Endothelial cell of umbilical vein (primary cell): Measurements from ENCODE around the gene GATA2. TPM values are rescaled to one million over a fixed set of nuclear protein-coding genes. Genes with fewer than 3 reads are reported as not detected.

Experiments
- BruUV-seq: library from RNA; stranded (reverse); fragments of 400-500 nt; replicated peaks from 2 replicates; lab custom pipeline; 2021; lab: Mats Ljungman, UMichigan
- CTCF ChIA-PET: fragments of 300-600, 350-600 bp; sonication (Branson Sonifier 250); formaldehyde crosslinking; loops from one replicate; lab custom pipeline; 2021; ENCODE audit warnings: antibody characterized with exemption, inconsistent platforms; lab: Charles Lee
- POLR2A ChIA-PET: fragments of 300-600, 350-600 bp; sonication (Branson Sonifier 250); formaldehyde crosslinking; loops from one replicate; lab custom pipeline; 2021; ENCODE audit warnings: antibody characterized with exemption, inconsistent platforms; lab: Charles Lee
- DNase-seq: peaks from one replicate; pipeline ENCODE4 v3.0.0-alpha.2; 2011; ENCODE audit warnings: low read depth, low spot score
- FAIRE-seq: peaks from 2 replicates; lab custom pipeline; 2011; peaks lifted over from hg19 to GRCh38; lab: Jason Lieb, UNC
- H2AFZ ChIP-seq: 2 replicates; pipeline ENCODE4 v1.6.0; 2012; ENCODE audit warnings: low read depth, low read length, control low read depth, inconsistent platforms
- H3K27ac ChIP-seq: 2 replicates; pipeline ENCODE4 v1.5.1; 2011; ENCODE audit warnings: low read depth, mild to moderate bottlenecking, control low read depth, low read length, moderate library complexity; ENCODE audit not compliant: insufficient read depth
- H3K27me3 ChIP-seq, 2 experiments: 2 replicates each; pipeline versions ENCODE4 v1.6.0 to v1.6.1; 2011; ENCODE audit warnings: low read length in 2 of 2, mixed read lengths in 1 of 2; ENCODE audit not compliant: control insufficient read depth in 2 of 2, insufficient read depth in 2 of 2
- H3K36me3 ChIP-seq, 2 experiments: 2 replicates in 1 of 2; 3 replicates in 1 of 2; pipeline ENCODE4 v1.5.1; 2011; ENCODE audit warnings: low read length in 2 of 2, mild to moderate bottlenecking in 1 of 2, moderate library complexity in 1 of 2; ENCODE audit not compliant: control insufficient read depth in 2 of 2, insufficient read depth in 2 of 2; ENCODE audit errors: extremely low read depth in 1 of 2
- H3K4me1 ChIP-seq: 3 replicates; pipeline ENCODE4 v1.5.1; 2011; ENCODE audit warnings: mild to moderate bottlenecking, low read length; ENCODE audit not compliant: control insufficient read depth, insufficient read depth; ENCODE audit errors: extremely low read depth
- H3K4me2 ChIP-seq: 2 replicates; pipeline ENCODE4 v1.6.1; 2011; ENCODE audit warnings: low read length, control low read depth, mixed read lengths; ENCODE audit not compliant: insufficient read depth
- H3K4me3 ChIP-seq, 3 experiments: fragments of 200-600 bp in 1 of 3; sonication (generic), shearing (Covaris generic) in 1 of 3; replicated peaks in 1 of 3; 2 replicates each; pipeline ENCODE4 v1.5.1; 2011 to 2016; ENCODE audit warnings: control low read depth in 3 of 3, low read length in 3 of 3, mild to moderate bottlenecking in 2 of 3, inconsistent platforms in 1 of 3, low read depth in 1 of 3, moderate library complexity in 1 of 3; ENCODE audit not compliant: insufficient read depth in 1 of 3
- H3K79me2 ChIP-seq: 2 replicates; pipeline ENCODE4 v1.6.0; 2012; ENCODE audit warnings: low read length, inconsistent platforms; ENCODE audit not compliant: control insufficient read depth, insufficient read depth
- H3K9ac ChIP-seq: replicated peaks from 2 replicates; pipeline ENCODE3; 2011; ENCODE audit warnings: low read length, control low read depth; ENCODE audit not compliant: insufficient read depth; ENCODE audit errors: extremely low read depth
- H3K9me1 ChIP-seq: replicated peaks from 3 replicates; pipeline ENCODE4 v1.6.0; 2011; ENCODE audit warnings: mild to moderate bottlenecking, low read length; ENCODE audit not compliant: control insufficient read depth, insufficient read depth; ENCODE audit errors: extremely low read depth
- H3K9me3 ChIP-seq: replicated peaks from 2 replicates; pipeline ENCODE4 v1.5.1; 2012; ENCODE audit warnings: low read length, inconsistent platforms; ENCODE audit not compliant: control insufficient read depth, insufficient read depth
- H4K20me1 ChIP-seq: replicated peaks from 2 replicates; pipeline ENCODE3; 2011; ENCODE audit warnings: mild to moderate bottlenecking, low read length; ENCODE audit not compliant: control insufficient read depth, insufficient read depth; ENCODE audit errors: extremely low read depth
- EZH2 ChIP-seq: IDR thresholded peaks from 2 replicates; pipeline ENCODE4 v1.6.1; 2012; ENCODE audit warnings: borderline replicate concordance, low read depth, mild to moderate bottlenecking, moderate library complexity, low read length, inconsistent platforms; ENCODE audit not compliant: severe bottlenecking
- FOS ChIP-seq: IDR thresholded peaks from 2 replicates; pipeline ENCODE4 v1.6.1; 2011; ENCODE audit warnings: mild to moderate bottlenecking, low read length, moderate library complexity, borderline replicate concordance; ENCODE audit not compliant: insufficient read depth
- JUN ChIP-seq: IDR thresholded peaks from 2 replicates; pipeline ENCODE4 v1.6.1; 2011; ENCODE audit warnings: borderline replicate concordance, low read depth; ENCODE audit not compliant: insufficient read length, insufficient read depth
- MYC ChIP-seq: IDR thresholded peaks from one replicate; pipeline ENCODE4 v1.6.1; 2011; ENCODE audit warnings: mild to moderate bottlenecking, low read depth, low read length
- POLR2A ChIP-seq: IDR thresholded peaks from 2 replicates; pipeline ENCODE4 v1.6.1; 2012; ENCODE audit warnings: low read depth, mild to moderate bottlenecking, control low read depth, low read length
- POLR2AphosphoS5 ChIP-seq: IDR thresholded peaks from 2 replicates; pipeline ENCODE4 v1.6.1; 2012; ENCODE audit warnings: low read depth, mild to moderate bottlenecking, control low read depth, low read length, moderate library complexity; ENCODE audit not compliant: insufficient read depth
- dilution Hi-C: fragments of 300-500 bp; cut with MboI; formaldehyde crosslinking; loops from one replicate; pipeline ENCODE4 v1.15.0; 2019; ENCODE audit warnings: low sequenced_read_pairs; ENCODE audit not compliant: extremely low pct_ligation_motif_present
- intact Hi-C: fragments of 100-400 bp; cut with micrococcal nuclease; formaldehyde crosslinking; loops from one replicate; pipeline ENCODE4 v1.10.0; 2022
- polyA plus RNA-seq, 4 experiments: library from polyadenylated mRNA; depleted of rRNA in 3 of 4; stranded (reverse) in 3 of 4; unstranded in 1 of 4; fragments of >200 nt; gene quantifications; 2 replicates each; pipeline versions ENCODE4 v1.2.1 to v1.2.3, GENCODE V29; 2011 to 2012; ENCODE audit warnings: missing spikeins in 1 of 4
- total RNA-seq: library from RNA; stranded (reverse); gene quantifications from 2 replicates; pipeline ENCODE4 v1.2.3, GENCODE V29; 2021
- TF ChIP-seq, protein P1 (sequence below), 2 donors: IDR thresholded peaks; 1 replicate in 1 of 2; 2 replicates in 1 of 2; pipeline ENCODE4 v1.5.1; 2011; ENCODE audit warnings: low read length in 2 of 2, mild to moderate bottlenecking in 2 of 2, moderate library complexity in 2 of 2, control low read depth in 1 of 2, inconsistent platforms in 1 of 2, low read depth in 1 of 2; ENCODE audit not compliant: insufficient read depth in 1 of 2; ENCODE audit errors: extremely low read depth in 1 of 2
- TF ChIP-seq, protein P2 (sequence below): IDR thresholded peaks from 2 replicates; pipeline ENCODE4 v1.6.1; 2011; ENCODE audit not compliant: insufficient read depth, insufficient read length

GATA2 gene
- total and polyA plus RNA-seq, 2 donors (not counting 3 experiments of a cell fraction or from before 2014, with no cell fraction given) = 28.8 to 62.2 TPM

DNA sequence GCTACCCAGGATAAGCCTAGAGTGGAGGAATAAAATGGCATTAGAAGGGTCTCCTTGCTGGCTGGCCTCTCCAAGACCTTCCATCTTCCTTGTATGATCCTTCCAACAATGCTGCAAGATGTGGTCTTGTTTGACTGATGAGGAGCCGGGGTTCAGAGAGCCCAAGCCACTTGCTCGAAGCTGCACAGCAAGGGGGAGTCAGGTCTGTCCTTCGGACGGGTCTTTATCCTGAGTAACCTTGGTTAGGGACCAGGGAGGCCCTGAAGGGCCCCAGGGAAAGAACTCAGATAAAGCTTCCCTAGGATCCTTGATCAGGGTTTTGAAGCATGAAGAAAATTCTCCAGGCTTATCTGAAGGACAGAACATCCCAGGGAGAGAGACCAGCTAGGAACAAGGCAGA is 19.3 kb downstream of the GATA2 start:
- no peaks in the 10 kb centered on the region for H3K4me1 ChIP-seq
- H4K20me1 ChIP-seq = no peaks in the 10 kb centered on the region
- dilution Hi-C loops = no loop called here
- H3K9ac ChIP-seq = no peak overlapping the region
- ChIA-PET CTCF (interaction anchor here (0.9 to 1.0 kb wide), 2 partner anchors 10 to 11 kb away, joined by 3 to 5 read pairs; no protein-coding TSS in a partner anchor), POLR2A (no interaction called here)
- no peaks in the 10 kb centered on the region for H3K79me2 ChIP-seq
- FAIRE-seq (no peak), DNase-seq (no peak)
- H3K9me1 ChIP-seq = no peaks in the 10 kb centered on the region
- H3K36me3 ChIP-seq = peaks cover 2 to 3% of the 10 kb centered on the region in 2 experiments
- no peaks in the 10 kb centered on the region for H3K9me3 ChIP-seq
- peaks cover 0 to 11% of the 10 kb centered on the region in 2 experiments for H3K27me3 ChIP-seq
- H3K27ac ChIP-seq = no peak overlapping the region
- no peak overlapping the region for H3K4me2 ChIP-seq
- H3K4me3 ChIP-seq = no peak overlapping the region
- TF ChIP-seq JUN (no peak), FOS (no peak), EZH2 (no peak), MYC (no peak)
- no TSS peak for BruUV-seq
- intact Hi-C loops = no loop called here
- H2AFZ ChIP-seq = no peak overlapping the region

DNA sequence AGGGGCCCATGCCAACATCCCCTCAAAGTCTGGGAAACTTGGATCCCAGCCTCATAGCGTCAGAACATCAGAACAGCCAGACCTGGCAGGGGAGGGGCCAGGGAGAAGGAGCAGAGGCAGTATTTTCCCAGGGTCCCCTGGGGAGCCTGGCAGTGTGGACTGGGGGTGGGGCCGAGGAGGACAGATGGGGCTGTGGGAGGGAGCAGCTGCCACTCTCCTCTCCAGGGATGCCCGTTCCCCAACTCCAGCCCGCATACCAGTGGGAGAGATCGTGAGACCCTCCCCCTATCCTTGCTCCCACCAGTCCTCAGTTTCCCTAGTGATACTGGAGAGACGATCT is 19.9 kb downstream of the GATA2 start:
- H3K27ac ChIP-seq = no peak overlapping the region
- no peaks in the 10 kb centered on the region for H3K9me3 ChIP-seq
- H3K4me2 ChIP-seq = no peak overlapping the region
- H3K9me1 ChIP-seq = no peaks in the 10 kb centered on the region
- FAIRE-seq = no peak
- no peaks in the 10 kb centered on the region for H3K36me3 ChIP-seq
- no peaks in the 10 kb centered on the region for H3K4me1 ChIP-seq
- no peaks in the 10 kb centered on the region for H3K79me2 ChIP-seq
- BruUV-seq = no TSS peak
- POLR2A ChIA-PET = no interaction called here
- H3K9ac ChIP-seq = no peak overlapping the region
- H4K20me1 ChIP-seq = no peaks in the 10 kb centered on the region
- TF ChIP-seq POLR2AphosphoS5 (no peak), POLR2A (no peak), EZH2 (no peak), JUN (no peak), MYC (no peak)
- TF ChIP-seq, protein P1, sequence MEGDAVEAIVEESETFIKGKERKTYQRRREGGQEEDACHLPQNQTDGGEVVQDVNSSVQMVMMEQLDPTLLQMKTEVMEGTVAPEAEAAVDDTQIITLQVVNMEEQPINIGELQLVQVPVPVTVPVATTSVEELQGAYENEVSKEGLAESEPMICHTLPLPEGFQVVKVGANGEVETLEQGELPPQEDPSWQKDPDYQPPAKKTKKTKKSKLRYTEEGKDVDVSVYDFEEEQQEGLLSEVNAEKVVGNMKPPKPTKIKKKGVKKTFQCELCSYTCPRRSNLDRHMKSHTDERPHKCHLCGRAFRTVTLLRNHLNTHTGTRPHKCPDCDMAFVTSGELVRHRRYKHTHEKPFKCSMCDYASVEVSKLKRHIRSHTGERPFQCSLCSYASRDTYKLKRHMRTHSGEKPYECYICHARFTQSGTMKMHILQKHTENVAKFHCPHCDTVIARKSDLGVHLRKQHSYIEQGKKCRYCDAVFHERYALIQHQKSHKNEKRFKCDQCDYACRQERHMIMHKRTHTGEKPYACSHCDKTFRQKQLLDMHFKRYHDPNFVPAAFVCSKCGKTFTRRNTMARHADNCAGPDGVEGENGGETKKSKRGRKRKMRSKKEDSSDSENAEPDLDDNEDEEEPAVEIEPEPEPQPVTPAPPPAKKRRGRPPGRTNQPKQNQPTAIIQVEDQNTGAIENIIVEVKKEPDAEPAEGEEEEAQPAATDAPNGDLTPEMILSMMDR (IDR thresholded peaks at IDR 0.05; ENCODE audit: extremely low read depth in 1 of 2, insufficient read depth in 1 of 2, low read depth in 1 of 2, low read length in 2 of 2) = no peak
- TF ChIP-seq, protein P2, sequence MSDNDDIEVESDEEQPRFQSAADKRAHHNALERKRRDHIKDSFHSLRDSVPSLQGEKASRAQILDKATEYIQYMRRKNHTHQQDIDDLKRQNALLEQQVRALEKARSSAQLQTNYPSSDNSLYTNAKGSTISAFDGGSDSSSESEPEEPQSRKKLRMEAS = no peak
- H3K4me3 ChIP-seq = no peak overlapping the region
- no peak overlapping the region for H2AFZ ChIP-seq
- peaks cover 0 to 11% of the 10 kb centered on the region in 2 experiments for H3K27me3 ChIP-seq
- CTCF ChIA-PET = no interaction called here
- DNase-seq = no peak
- intact Hi-C loops (no loop called here), dilution Hi-C loops (no loop called here)
